Activated T-helper 9 cell treated with anti-CD3 and anti-CD28 coated beads, Interleukin-2, amount 50 U/mL, for 16 hours (primary cell): ENCODE data around the gene CARMIL1.

ENCODE experiments used
- DNase-seq: peaks from one replicate; pipeline ENCODE4 v3.0.0-alpha.2; 2020; ENCODE audit warnings: low read depth

CARMIL1 gene

GRCh38 chr6:25446830-25447569 lies 167.8 kb downstream of the CARMIL1 start:
- DNase-seq = no peak

GRCh38 chr6:25447570-25447929 lies 168.4 kb downstream of the CARMIL1 start:
- DNase-seq = no peak

GRCh38 chr6:25448965-25449538 lies 169.9 kb downstream of the CARMIL1 start:
- DNase-seq = no peak

GRCh38 chr6:25449774-25450173 lies 170.6 kb downstream of the CARMIL1 start:
- no peak for DNase-seq

GRCh38 chr6:25450469-25451198 lies 171.5 kb downstream of the CARMIL1 start:
- DNase-seq = no peak

- DNase-seq = no peak
Measured at GRCh38 chr6:25452031-25452430, 172.9 kb downstream of the CARMIL1 start.

GRCh38 chr6:25453288-25453687 lies 174.1 kb downstream of the CARMIL1 start:
- no peak for DNase-seq

- no peak for DNase-seq
Measured at GRCh38 chr6:25454136-25454535, 175.0 kb downstream of the CARMIL1 start.

- DNase-seq = no peak
Measured at GRCh38 chr6:25456249-25457040, 177.3 kb downstream of the CARMIL1 start.

GRCh38 chr6:25457516-25457915 lies 178.3 kb downstream of the CARMIL1 start:
- no peak for DNase-seq

GRCh38 chr6:25458485-25458884 lies 179.3 kb downstream of the CARMIL1 start:
- no peak for DNase-seq

- no peak for DNase-seq
Measured at GRCh38 chr6:25462235-25462897, 183.2 kb downstream of the CARMIL1 start.

- no peak for DNase-seq
Measured at GRCh38 chr6:25463441-25463840, 184.3 kb downstream of the CARMIL1 start.

- DNase-seq = no peak
Measured at GRCh38 chr6:25464225-25464624, 185.1 kb downstream of the CARMIL1 start.

- no peak for DNase-seq
Measured at GRCh38 chr6:25465941-25466340, 186.8 kb downstream of the CARMIL1 start.

- DNase-seq = no peak
Measured at GRCh38 chr6:25468881-25469280, 189.7 kb downstream of the CARMIL1 start.

- no peak for DNase-seq
Measured at GRCh38 chr6:25469797-25470388, 190.7 kb downstream of the CARMIL1 start.

GRCh38 chr6:25472306-25472705 lies 193.1 kb downstream of the CARMIL1 start:
- DNase-seq = no peak

- DNase-seq = no peak
Measured at GRCh38 chr6:25472906-25473305, 193.7 kb downstream of the CARMIL1 start.

GRCh38 chr6:25473447-25473846 lies 194.3 kb downstream of the CARMIL1 start:
- DNase-seq = no peak

- DNase-seq = no peak
Measured at GRCh38 chr6:25476126-25476525, 197.0 kb downstream of the CARMIL1 start.
